ENCODE measurements around the gene BTBD9.

- TF ChIP-seq POLR2AphosphoS5 (IDR thresholded peaks at IDR 0.05) (no peak), CTCF (IDR thresholded peaks at IDR 0.05 in 8 of 11, conservative IDR thresholded peaks at IDR 0.05 in 3 of 11) (no peak), POLR2A (IDR thresholded peaks at IDR 0.05) (no peak)
Observed at GRCh38 chr6:38306931-38307330, 332.8 kb downstream of the BTBD9 start.
